HCT116 (cell line): Measurements from ENCODE around the gene EXD2.

Source experiments
- EZH2phosphoT487 ChIP-seq: fragments of 200-600 bp; IDR thresholded peaks from 2 replicates; pipeline ENCODE4 v1.6.1; 2018; ENCODE audit warnings: antibody characterized with exemption, borderline replicate concordance
- POLR2A ChIP-seq: IDR thresholded peaks from 2 replicates; pipeline ENCODE4 v1.7.0; 2011; ENCODE audit warnings: borderline replicate concordance; ENCODE audit not compliant: insufficient read depth, insufficient read length; ENCODE audit errors: extremely low read depth
- POLR2AphosphoS5 ChIP-seq: IDR thresholded peaks from 2 replicates; pipeline ENCODE4 v1.6.1; 2011; ENCODE audit warnings: mild to moderate bottlenecking, low read depth, low read length, moderate library complexity
- RAD21 ChIP-seq: IDR thresholded peaks from 2 replicates; pipeline ENCODE4 v1.6.1; 2012; ENCODE audit warnings: low read depth, mild to moderate bottlenecking
- SIN3A ChIP-seq: IDR thresholded peaks from 2 replicates; pipeline ENCODE4 v1.6.1; 2012; ENCODE audit warnings: low read depth
- SRF ChIP-seq: IDR thresholded peaks from 2 replicates; pipeline ENCODE4 v1.6.1; 2012; ENCODE audit warnings: low read depth
- TCF7L2 ChIP-seq: IDR thresholded peaks from 2 replicates; pipeline ENCODE4 v1.7.0; 2011; ENCODE audit warnings: borderline replicate concordance, inconsistent platforms; ENCODE audit not compliant: insufficient read depth, insufficient read length; ENCODE audit errors: extremely low read depth
- YY1 ChIP-seq: IDR thresholded peaks from 2 replicates; pipeline ENCODE4 v1.6.1; 2011; ENCODE audit warnings: low read length, low read depth, moderate library complexity, mild to moderate bottlenecking; ENCODE audit not compliant: insufficient replicate concordance; ENCODE audit errors: extremely low read depth
- ZFX ChIP-seq: fragments of 450-650 bp; IDR thresholded peaks from 2 replicates; pipeline ENCODE4 v1.6.1; 2017
- ZNF274 ChIP-seq: fragments of 200-500 bp; sonication (Bioruptor generic); IDR thresholded peaks from 2 replicates; pipeline ENCODE4 v1.6.1; 2014; ENCODE audit warnings: mild to moderate bottlenecking, low read depth, low read length, inconsistent platforms
- TF ChIP-seq, protein P1 (sequence below), 3 experiments: fragments of 200-600 bp in 1 of 3; sonication (generic) in 1 of 3; IDR thresholded peaks in 2 of 3; conservative IDR thresholded peaks in 1 of 3; 2 replicates each; pipeline ENCODE4 v1.5.1; 2012 to 2017; ENCODE audit warnings: low read depth in 2 of 3, low read length in 2 of 3, antibody characterized with exemption in 1 of 3, borderline replicate concordance in 1 of 3, control low read depth in 1 of 3, mild to moderate bottlenecking in 1 of 3, mixed read lengths in 1 of 3, mixed run types in 1 of 3, moderate library complexity in 1 of 3; ENCODE audit not compliant: insufficient read depth in 1 of 3

DNA sequence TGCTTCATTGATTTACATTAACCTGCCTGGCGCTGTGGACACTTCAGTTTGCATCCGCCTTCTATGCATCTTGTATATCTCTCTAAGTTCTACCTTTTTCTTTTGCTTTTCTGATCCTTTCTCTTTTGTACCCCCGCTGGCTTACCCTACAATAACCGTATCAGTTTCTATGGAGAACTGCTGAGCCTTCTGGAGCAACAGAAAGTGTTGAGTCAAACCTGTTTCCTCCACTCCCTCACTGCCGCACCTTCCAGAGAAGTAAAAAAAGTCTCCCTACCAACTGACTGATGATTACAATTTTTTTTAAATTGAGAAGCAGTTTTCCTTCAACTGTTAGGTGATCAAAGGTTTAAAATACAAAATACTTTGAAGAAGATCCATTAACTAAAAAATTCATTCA lies 17.4 kb downstream of the EXD2 start:
- TF ChIP-seq SIN3A: no peak
- TF ChIP-seq, protein P1, sequence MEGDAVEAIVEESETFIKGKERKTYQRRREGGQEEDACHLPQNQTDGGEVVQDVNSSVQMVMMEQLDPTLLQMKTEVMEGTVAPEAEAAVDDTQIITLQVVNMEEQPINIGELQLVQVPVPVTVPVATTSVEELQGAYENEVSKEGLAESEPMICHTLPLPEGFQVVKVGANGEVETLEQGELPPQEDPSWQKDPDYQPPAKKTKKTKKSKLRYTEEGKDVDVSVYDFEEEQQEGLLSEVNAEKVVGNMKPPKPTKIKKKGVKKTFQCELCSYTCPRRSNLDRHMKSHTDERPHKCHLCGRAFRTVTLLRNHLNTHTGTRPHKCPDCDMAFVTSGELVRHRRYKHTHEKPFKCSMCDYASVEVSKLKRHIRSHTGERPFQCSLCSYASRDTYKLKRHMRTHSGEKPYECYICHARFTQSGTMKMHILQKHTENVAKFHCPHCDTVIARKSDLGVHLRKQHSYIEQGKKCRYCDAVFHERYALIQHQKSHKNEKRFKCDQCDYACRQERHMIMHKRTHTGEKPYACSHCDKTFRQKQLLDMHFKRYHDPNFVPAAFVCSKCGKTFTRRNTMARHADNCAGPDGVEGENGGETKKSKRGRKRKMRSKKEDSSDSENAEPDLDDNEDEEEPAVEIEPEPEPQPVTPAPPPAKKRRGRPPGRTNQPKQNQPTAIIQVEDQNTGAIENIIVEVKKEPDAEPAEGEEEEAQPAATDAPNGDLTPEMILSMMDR (IDR thresholded peaks at IDR 0.05 in 2 of 3, conservative IDR thresholded peaks at IDR 0.05 in 1 of 3; ENCODE audit: borderline replicate concordance in 1 of 3, insufficient read depth in 1 of 3, low read depth in 2 of 3, low read length in 2 of 3): no peak
- no peak for TF ChIP-seq RAD21
- TF ChIP-seq POLR2A: no peak
- no peak for TF ChIP-seq YY1
- no peak for TF ChIP-seq POLR2AphosphoS5
- no peak for TF ChIP-seq SRF
- TF ChIP-seq ZFX: no peak
- TF ChIP-seq EZH2phosphoT487: no peak
- no peak for TF ChIP-seq ZNF274
- TF ChIP-seq TCF7L2: no peak
